Measurements from ENCODE around the gene TIMM10. TPM values are rescaled to one million over a fixed set of nuclear protein-coding genes. Genes with fewer than 3 reads are reported as not detected.

Gene TIMM10
- total and polyA plus RNA-seq, 2 donors (not counting 1 experiment from before 2014, with no cell fraction given) = 32.2 to 57.6 TPM

DNA sequence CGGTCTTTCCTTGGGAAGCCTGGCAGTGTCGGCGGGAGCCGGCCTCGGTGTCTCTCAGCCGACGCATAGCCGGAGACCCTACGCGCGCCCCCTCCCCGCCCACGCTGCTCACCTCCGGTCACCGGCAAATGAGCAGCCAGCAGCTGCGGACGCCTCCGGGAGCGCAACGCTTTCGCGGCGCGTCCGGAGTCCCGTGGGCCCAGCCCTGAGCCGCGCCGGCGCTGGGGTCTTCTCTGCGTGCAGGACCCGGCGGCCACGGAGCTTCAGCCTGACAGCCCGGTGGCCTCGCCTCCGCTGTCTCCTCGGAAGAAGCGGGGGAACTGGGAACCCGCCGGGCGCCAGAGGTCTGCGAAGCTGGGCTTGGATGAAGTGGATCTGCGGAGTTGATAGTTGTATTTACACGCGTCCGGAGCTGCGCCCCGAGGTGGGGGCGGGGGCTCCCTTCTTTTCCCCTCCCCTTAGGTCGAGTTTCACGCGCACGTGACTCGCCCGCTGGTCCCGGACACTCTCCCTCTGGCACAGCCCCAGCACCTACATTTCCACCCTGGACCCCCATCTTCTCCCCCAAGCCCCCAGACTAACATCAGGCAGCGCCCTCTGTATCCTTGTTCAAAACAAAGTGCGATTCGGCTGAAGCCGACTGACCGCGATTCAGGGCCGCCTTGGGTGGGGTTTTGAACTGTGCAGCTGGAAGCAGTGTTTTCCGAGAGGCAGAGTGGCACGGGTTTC is 15.1 kb downstream of the TIMM10 start, which contains the start of gene SLC43A1:
TSS of gene SLC43A1 (minus strand) at position 371 of the 729 bp plus-strand sequence. CDS start 1,591 bp downstream, outside the sequence.
- peak; percentile 58 to 72 for DNase-seq (ENCODE audit: low read depth in 2 of 2)
- peak within 1 kb of the TSS; percentile 50 for H3K27ac ChIP-seq (ENCODE audit: insufficient read depth, low read length)

DNA sequence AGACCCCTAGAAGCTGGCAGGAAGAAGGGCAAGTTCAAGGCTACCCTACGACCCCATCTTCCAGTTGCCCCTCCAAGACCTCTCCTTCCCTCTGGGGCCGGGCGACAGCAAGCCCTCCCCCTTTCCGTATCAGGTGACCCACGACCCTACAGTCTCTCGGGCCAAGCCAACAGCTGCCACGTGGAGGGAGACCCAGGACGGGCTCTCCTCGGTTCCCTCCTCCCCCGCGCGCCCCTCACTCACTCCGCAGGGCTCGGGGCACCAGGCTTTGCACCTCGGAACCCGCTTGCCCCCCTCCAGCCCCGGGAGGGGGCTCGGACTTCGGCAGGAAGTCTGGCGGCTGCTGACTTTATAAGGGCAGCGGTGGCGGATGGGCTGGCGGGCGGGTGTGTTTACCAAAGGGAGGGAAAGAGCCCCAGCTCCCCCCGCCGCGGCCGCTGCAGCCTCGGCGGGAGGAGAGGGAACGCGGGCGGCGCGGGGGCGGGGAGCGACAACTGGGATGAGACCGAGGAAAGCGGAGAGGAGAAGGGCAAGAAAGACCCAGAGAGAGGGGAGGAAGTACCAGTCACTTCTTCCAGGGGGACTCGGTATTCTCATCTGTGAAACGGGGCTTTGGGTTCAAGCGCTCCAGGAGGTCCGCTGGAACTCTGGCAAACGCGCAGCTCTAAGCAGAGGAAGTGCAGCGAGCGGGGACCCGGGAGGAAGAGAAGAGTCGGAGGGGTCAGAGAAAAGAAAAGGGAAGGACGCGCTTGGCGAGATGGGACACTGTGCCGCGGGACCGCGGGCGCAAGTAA is 15.8 kb downstream of the TIMM10 start:
- no peak for TF ChIP-seq EZH2 (IDR thresholded peaks at IDR 0.05; ENCODE audit: low read length, missing control alignments)
- TF ChIP-seq, protein P1, sequence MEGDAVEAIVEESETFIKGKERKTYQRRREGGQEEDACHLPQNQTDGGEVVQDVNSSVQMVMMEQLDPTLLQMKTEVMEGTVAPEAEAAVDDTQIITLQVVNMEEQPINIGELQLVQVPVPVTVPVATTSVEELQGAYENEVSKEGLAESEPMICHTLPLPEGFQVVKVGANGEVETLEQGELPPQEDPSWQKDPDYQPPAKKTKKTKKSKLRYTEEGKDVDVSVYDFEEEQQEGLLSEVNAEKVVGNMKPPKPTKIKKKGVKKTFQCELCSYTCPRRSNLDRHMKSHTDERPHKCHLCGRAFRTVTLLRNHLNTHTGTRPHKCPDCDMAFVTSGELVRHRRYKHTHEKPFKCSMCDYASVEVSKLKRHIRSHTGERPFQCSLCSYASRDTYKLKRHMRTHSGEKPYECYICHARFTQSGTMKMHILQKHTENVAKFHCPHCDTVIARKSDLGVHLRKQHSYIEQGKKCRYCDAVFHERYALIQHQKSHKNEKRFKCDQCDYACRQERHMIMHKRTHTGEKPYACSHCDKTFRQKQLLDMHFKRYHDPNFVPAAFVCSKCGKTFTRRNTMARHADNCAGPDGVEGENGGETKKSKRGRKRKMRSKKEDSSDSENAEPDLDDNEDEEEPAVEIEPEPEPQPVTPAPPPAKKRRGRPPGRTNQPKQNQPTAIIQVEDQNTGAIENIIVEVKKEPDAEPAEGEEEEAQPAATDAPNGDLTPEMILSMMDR (conservative IDR thresholded peaks at IDR 0.05 in 1 of 2, IDR thresholded peaks at IDR 0.05 in 1 of 2; ENCODE audit: low read depth in 1 of 2, low read length in 2 of 2) = no peak
- Histone ChIP-seq H3K4me3 (replicated peaks in 1 of 4; ENCODE audit: control extremely low read depth in 1 of 4, insufficient read depth in 1 of 4, low read depth in 3 of 4, low read length in 4 of 4) (peak overlapping the region; percentile 80 to 92 (median 88)), H4K20me1 (ENCODE audit: control insufficient read depth, extremely low read depth, insufficient read depth, low read length) (no peaks in the 10 kb centered on the region), H3K36me3 (ENCODE audit: control insufficient read depth, insufficient read depth, low read length) (peaks cover 3% of the 10 kb centered on the region), H3K79me2 (ENCODE audit: control insufficient read depth, insufficient read depth, low read length) (no peaks in the 10 kb centered on the region), H3K27ac (ENCODE audit: insufficient read depth, low read length) (peak overlapping the region; percentile 50), H3K4me1 (ENCODE audit: control insufficient read depth, extremely low read depth, insufficient read depth, low read length) (peaks cover 3% of the 10 kb centered on the region), H3K9me3 (ENCODE audit: control insufficient read depth, insufficient read depth, low read depth, low read length) (no peaks in the 10 kb centered on the region), H2AFZ (ENCODE audit: low read length) (peak overlapping the region; percentile 87), H3K27me3 (ENCODE audit: control insufficient read depth, insufficient read depth, low read length) (no peaks in the 10 kb centered on the region), H3K4me2 (ENCODE audit: extremely low read depth, insufficient read depth, low read length) (peak overlapping the region; percentile 91), H3K9ac (ENCODE audit: insufficient read depth, low read length) (peak overlapping the region; percentile 69)
- DNase-seq (ENCODE audit: low read depth in 2 of 2) = peak; percentile 29 to 39

More for the DNA sequence above, 15.1 kb downstream of the TIMM10 start, which contains the start of gene SLC43A1:
- Histone ChIP-seq H3K27me3 (ENCODE audit: control insufficient read depth, insufficient read depth, low read length) (no peaks in the 10 kb centered on the region), H3K4me1 (ENCODE audit: control insufficient read depth, extremely low read depth, insufficient read depth, low read length) (peaks cover 3% of the 10 kb centered on the region), H2AFZ (ENCODE audit: low read length) (peak within 1 kb of the TSS; percentile 87), H3K4me3 (replicated peaks in 1 of 4; ENCODE audit: control extremely low read depth in 1 of 4, insufficient read depth in 1 of 4, low read depth in 3 of 4, low read length in 4 of 4) (peak within 1 kb of the TSS; percentile 80 to 92 (median 88)), H4K20me1 (ENCODE audit: control insufficient read depth, extremely low read depth, insufficient read depth, low read length) (no peaks in the 10 kb centered on the region), H3K36me3 (ENCODE audit: control insufficient read depth, insufficient read depth, low read length) (peaks cover 3% of the 10 kb centered on the region), H3K9me3 (ENCODE audit: control insufficient read depth, insufficient read depth, low read depth, low read length) (no peaks in the 10 kb centered on the region), H3K9ac (ENCODE audit: insufficient read depth, low read length) (peak within 1 kb of the TSS; percentile 69), H3K4me2 (ENCODE audit: extremely low read depth, insufficient read depth, low read length) (peak within 1 kb of the TSS; percentile 91), H3K79me2 (ENCODE audit: control insufficient read depth, insufficient read depth, low read length) (no peaks in the 10 kb centered on the region)
- TF ChIP-seq, protein P1 (conservative IDR thresholded peaks at IDR 0.05 in 1 of 2, IDR thresholded peaks at IDR 0.05 in 1 of 2; ENCODE audit: low read depth in 1 of 2, low read length in 2 of 2) = peak in 1 of 2 donors; percentile 9
- no peak for TF ChIP-seq EZH2 (IDR thresholded peaks at IDR 0.05; ENCODE audit: low read length, missing control alignments)

Measured in fibroblast of lung (primary cell).